ENCODE data around the gene ALG8.
"Not testable (repeated sequence)": the region's sequence is repeated elsewhere in the genome, so short reads cannot be mapped to it uniquely, and the experiment has no call there.

ALG8 gene

DNA sequence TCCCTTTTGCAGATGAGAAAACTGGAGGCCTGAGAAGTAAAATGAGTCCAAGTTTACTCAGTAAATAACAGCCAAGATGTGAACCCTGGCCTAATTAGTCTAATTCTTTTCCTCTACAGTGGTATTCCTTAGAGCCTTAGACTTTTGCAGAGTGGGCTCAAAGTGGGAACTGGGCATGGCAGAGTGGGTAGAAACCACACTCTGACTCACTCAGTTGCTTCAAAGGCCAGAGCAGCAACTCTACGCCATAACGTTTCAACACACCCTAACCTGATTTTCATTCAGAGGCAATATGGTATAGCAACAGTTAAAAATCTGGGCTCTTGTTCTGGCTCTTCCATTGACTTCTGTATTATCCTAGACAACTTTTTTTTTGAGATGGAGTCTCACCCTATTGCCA lies 73.0 kb downstream of the ALG8 start:
- no peak for DNase-seq

DNA sequence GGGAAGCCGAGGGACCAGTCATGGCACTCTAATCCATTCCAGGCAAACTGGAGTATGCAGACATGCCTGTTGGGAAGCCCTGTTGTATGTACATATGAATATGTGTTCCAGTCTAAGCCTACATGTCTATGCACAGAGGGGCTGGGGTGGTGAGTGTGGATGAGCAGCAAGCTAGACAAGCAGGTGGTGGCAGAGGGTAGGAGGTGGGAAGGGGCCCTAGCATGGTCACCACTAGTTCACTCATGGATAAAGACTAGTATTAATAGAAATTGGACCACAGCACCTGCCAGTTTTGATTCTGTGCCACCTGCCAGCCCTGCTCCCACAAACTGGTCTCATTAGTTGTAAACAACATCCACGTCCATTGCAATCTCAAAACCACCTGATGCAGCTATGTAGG lies 74.2 kb downstream of the ALG8 start:
- no peak for DNase-seq

DNA sequence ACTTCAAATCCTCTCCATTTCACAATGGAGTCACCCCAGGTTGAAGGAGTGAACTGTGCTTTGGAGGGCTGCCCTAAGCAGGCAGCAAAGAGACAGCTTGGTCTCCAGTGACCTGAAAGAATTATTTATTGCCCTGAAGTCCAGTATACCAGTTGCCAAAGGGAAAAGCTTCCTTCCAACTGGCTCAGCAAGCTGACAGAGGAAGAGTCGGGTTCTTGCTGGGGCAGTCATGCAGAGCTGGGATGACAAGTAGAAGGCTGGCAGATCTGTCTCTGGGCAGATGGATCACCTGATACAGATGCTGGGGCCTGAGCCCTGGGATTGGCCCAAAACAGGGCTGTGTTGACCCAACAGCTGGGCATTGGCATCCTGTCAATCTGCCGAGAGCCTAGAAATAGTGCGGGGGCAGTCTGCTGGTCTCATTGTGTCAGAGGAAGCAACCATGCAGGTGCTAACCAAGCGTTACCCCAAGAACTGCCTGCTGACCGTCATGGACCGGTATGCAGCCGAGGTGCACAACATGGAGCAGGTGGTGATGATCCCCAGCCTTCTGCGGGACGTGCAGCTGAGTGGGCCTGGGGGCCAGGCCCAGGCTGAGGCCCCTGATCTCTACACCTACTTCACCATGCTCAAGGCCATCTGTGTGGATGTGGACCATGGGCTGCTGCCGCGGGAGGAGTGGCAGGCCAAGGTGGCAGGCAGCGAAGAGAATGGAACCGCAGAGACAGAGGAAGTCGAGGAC lies 75.8 kb downstream of the ALG8 start, which contains the start of gene THRSP:
THRSP (plus strand) TSS at position 422 of the 742 bp plus-strand sequence; CDS start at position 443, 21 bp downstream.
- DNase-seq: no peak

DNA sequence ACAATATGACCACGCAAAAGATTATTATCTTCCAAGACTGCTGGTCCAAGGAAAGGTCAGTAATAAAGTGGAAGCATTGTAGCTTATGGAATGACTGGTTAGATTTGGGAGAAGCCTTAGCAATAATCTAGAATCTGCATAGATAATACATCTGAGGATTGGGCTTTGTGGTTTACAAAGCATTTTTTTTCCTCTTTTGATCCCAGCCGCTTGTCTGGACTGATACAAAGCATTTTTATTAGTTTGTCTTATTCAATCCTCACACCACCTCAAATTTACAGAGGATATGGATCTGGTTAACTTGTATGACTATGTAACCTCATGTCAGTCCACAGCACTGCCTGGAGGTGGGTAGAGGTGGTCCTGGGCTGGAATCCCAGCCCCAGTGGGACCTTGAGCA lies 76.8 kb downstream of the ALG8 start:
- DNase-seq: no peak

DNA sequence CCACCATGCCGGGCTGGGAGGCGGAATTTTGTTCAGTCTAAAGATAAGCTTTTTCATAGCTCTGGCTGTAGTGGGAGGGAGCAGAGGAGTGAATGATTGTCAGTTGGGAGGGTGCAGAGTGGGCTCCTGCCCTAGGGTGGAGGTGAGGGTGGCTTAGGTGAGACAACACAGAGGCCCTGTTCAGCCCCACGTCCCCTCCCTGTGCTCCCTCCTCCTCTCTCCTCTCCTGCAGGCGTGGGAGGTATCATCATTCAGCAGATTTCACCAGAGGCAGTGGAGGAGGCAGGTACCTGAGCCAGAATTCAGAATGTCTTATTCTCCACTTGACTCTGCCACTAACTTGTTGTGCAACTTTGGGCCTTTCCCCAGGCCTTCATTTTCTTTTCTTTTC lies 77.5 kb downstream of the ALG8 start:
- no peak for DNase-seq

DNA sequence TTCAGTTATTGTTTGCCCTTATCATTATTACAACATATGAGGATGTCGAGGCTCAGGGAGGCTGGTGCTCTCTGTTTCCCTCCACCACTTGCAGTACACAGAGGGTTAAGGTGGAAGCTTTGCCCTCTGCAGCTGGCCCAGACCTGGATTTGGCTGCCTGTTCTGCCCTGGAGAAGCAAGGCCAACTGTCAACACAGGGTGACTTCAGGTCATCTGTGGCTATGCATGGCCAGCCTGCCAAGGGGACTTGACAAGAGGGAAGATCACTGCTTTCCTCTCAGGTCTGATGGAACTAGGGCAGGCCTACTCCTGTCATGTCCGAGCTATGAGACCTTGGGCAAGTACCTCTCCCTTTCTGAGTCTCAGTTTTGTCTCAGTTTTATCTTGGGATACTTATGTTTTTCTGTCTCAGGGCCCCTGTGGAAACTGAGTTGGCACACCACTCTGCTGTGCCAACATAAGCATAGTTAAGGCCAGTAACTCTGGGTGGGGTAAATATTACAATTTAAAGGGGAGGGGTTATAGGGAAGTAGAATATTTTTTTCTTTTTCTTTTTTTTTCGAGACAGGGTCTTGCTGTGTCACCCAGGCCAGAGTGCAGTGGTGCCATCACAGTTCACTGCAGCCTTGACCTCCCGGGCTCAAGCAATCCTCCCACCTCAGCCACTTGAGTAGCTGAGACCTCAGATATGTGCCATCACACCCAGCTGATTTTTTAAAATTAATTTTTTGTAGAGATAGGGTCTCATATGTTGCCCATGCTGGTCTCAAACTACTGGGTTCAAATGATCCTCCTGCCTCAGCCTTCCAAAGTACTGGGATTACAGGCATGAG lies 78.1 kb downstream of the ALG8 start:
- no peak for DNase-seq

DNA sequence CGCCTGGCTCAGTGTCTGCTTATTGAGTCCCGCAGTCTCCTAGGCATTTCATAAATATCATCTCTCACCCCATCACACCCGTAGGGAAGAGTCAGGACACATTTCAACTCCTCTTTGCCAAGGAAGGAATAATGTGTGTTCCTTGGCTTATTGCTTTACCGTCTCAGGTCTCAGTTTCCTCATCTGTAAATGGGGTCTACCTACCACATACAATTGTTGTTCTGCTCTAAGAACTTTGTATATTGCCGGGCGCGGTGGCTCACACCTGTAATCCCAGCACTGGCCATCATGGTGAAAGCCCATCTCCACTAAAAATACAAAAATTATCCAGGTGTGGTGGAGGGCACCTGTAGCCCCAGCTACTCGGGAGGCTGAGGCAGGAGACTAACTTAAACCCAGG lies 78.9 kb downstream of the ALG8 start:
- DNase-seq: no peak

DNA sequence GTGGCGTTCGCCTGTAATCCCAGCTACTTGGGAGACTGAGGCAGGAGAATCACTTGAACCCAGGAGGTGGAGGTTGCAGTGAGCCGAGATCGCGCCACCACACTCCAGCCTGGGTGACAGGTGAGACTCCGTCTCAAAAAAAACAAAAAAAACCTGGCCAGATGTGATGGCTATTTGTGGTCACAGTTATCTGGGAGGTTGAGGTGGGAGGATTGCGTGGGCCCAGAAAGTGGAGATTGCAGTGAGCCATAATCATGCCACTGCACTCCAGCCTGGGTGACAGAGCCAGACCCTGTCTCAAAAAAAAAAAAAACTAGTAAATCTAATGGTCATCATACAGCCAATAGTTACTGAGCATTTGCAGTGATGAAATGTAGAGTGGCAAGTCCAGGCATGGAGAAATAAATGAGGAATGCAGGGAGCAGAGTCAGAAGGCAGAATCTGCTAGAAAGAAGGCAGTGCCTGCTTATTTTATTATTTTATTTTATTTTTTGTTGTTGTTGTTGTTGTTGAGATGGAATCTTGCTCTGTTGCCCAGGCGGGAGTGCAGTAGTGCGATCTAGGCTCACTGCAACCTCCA lies 79.6 kb downstream of the ALG8 start:
- not testable (repeated sequence) for DNase-seq

DNA sequence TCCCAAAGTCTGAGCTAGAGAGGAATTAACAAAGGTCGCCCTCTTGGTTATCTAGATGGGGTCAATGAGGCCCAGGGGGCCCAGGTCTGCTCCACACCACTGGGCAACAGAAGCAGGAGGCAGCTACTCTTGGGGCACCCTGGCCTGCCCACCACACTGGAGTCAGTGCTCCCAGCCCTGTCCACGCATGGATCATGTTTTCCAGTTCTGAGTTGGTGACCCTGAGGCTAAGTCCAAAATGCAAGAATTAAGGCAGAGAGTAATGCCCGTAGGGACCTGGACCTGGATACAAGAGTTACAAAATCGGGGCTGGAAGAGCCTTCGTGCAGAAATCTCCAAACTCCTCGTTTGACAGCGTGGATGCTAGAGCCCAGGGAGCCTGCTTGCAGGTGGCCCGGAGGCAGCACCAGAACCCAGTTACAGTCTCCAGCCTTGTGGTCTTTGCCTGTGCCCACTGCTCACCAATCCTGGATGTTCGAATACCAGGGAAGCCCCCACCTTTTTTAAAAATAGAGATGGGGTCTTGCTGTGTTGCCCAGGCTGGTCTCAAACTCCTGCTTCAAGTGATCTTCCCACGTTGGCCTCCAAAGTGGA lies 81.9 kb downstream of the ALG8 start:
- DNase-seq: no peak

DNA sequence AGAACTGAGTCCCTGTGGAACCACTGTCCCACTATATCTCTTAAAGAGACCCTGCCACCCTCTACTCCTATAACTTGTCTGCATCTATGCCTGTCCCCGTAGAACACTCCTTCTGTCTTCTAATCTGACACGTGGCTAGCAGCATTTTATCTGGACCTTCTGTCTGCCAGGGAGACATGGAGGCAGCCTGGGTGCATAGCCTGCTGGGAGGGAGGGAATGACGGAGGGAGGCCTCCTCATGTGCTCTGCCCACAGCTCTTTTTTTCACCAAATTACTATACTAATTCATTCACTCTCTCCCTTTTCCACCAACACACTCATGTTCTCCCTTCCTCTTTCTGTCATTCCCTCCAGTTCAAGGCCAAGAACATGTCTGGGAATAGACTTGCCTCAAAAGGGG lies 83.3 kb downstream of the ALG8 start:
- no peak for DNase-seq

DNA sequence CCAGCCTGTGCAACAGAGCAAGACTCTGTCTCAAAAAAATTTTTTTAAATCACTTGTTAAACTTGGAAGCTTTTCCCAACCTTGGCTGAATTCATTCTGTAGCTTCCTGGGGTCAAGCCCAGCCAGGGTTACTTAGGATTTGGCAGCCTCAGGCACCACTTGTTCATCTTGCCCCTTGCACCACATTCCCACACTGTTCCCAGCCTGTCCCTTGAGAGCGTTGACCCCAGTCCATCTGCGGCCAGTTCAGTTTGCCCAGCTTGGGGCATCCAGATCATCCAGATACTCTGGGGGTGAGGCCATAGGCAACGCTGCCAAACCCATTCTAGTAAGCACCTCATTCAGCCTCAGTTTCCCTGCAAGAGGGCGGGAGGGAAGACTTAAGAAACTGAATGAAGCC lies 84.5 kb downstream of the ALG8 start:
- no peak for DNase-seq

DNA sequence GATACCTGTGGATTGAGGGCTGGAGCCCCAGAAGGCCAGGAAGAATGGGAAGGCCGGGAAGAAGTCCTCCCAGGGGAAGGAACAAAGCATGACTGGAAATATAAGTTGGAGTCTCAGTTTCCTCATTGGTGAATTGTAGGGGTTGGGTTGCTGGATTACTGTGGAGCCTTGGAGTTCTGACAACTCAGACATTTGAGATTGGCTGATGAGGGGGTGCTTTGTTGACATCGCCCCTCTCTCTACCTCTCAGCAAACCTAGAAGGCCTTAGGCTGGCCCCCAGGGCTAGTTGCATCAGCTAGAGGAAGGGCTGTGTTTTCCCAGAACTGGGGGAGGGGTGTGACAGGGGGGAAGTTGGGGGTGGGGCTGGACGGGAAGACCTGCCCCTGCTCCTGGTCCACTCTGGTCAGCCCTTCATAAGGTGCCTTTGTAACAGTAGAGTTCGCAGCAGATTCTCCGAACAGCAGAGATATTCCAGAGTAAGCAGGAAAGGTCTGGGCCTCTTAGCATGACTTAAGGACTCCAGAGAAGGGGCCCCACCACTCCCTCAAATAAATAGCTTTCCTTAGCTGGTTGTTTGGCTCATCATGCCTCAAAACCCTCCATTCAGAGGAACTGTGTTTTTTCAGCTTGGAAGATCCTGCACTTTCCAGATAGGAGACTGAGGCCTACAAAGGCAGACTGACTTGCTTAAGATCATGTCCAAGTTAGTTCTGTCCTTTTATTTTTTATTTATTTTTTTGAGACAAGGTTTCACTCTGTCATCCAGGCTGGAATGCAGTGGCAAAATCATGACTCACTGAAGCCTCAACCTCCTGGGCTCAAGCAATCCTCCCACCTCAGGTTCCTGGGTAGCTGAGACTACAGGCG lies 88.2 kb downstream of the ALG8 start:
- DNase-seq: no peak
